Measurements from ENCODE around the gene IREB2. TPM values are rescaled to one million over a fixed set of nuclear protein-coding genes. Genes with fewer than 3 reads are reported as not detected.

The IREB2 gene
- total RNA-seq, 4 donors from 2014 or later, result 20.1 to 71.7 (median 40.7) TPM

- no peaks in the 10 kb centered on the region for H3K27me3 ChIP-seq
- 63 to 74% methylated on average over 6 to 7 of the region's 7 CpGs for WGBS, 2 donors (ENCODE audit: low coverage in 1 of 2)
- in situ Hi-C loops (cut with MboI; ENCODE audit: low pct_ligation_motif_present in 1 of 4, low pct_unique_long_range_greater_than_20kb in 1 of 4, low sequenced_read_pairs in 3 of 4), result loop anchor here in 3 of 4 donors (10.0 kb wide), 1 partner anchor 107 kb away; no protein-coding TSS in a partner anchor
- peaks cover 5 to 47% (median 20%) of the 10 kb centered on the region in 4 donors for H3K4me1 ChIP-seq
- no peak for DNase-seq
- no peak overlapping the region for H3K27ac ChIP-seq
- no peak overlapping the region for H3K4me3 ChIP-seq
- H3K36me3 ChIP-seq, result no peaks in the 10 kb centered on the region
- intact Hi-C loops (cut with DNase I; ENCODE audit: low total_unique reads), result no loop called here
- no peak for TF ChIP-seq POLR2AphosphoS5 (IDR thresholded peaks at IDR 0.05)
- no peak for TF ChIP-seq POLR2A (IDR thresholded peaks at IDR 0.05)
- no peak for TF ChIP-seq EP300 (IDR thresholded peaks at IDR 0.05; ENCODE audit: low read depth)
- TF ChIP-seq, protein P1, sequence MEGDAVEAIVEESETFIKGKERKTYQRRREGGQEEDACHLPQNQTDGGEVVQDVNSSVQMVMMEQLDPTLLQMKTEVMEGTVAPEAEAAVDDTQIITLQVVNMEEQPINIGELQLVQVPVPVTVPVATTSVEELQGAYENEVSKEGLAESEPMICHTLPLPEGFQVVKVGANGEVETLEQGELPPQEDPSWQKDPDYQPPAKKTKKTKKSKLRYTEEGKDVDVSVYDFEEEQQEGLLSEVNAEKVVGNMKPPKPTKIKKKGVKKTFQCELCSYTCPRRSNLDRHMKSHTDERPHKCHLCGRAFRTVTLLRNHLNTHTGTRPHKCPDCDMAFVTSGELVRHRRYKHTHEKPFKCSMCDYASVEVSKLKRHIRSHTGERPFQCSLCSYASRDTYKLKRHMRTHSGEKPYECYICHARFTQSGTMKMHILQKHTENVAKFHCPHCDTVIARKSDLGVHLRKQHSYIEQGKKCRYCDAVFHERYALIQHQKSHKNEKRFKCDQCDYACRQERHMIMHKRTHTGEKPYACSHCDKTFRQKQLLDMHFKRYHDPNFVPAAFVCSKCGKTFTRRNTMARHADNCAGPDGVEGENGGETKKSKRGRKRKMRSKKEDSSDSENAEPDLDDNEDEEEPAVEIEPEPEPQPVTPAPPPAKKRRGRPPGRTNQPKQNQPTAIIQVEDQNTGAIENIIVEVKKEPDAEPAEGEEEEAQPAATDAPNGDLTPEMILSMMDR (IDR thresholded peaks at IDR 0.05), result no peak
- no peaks in the 10 kb centered on the region for H3K9me3 ChIP-seq
These were observed 16.6 kb upstream of the IREB2 start for GRCh38 chr15:78421238-78421965.

GRCh38 chr15:78422571-78423340, 15.3 kb upstream of the IREB2 start:
- peak; percentile 78 for DNase-seq
- Histone ChIP-seq H3K4me1 (peaks cover 5 to 36% (median 17%) of the 10 kb centered on the region in 4 donors), H3K9me3 (no peaks in the 10 kb centered on the region), H3K27ac (peak overlapping the region; percentile 43 to 75 (median 56)), H3K36me3 (no peaks in the 10 kb centered on the region), H3K27me3 (no peaks in the 10 kb centered on the region), H3K4me3 (no peak overlapping the region)
- in situ Hi-C loops (cut with MboI; ENCODE audit: low pct_ligation_motif_present in 1 of 4, low pct_unique_long_range_greater_than_20kb in 1 of 4, low sequenced_read_pairs in 3 of 4) (loop anchor here in 3 of 4 donors (10.0 kb wide), 1 partner anchor 108 kb away; no protein-coding TSS in a partner anchor), intact Hi-C loops (cut with DNase I; ENCODE audit: low total_unique reads) (loop anchor here (2.0 kb wide), 1 partner anchor 114 kb away; no protein-coding TSS in a partner anchor)
- TF ChIP-seq POLR2A (IDR thresholded peaks at IDR 0.05) (no peak), POLR2AphosphoS5 (IDR thresholded peaks at IDR 0.05) (peak in 2 of 3 donors; percentile 68 to 73)
- TF ChIP-seq, protein P1 (IDR thresholded peaks at IDR 0.05), result peak; percentile 89 to 98 (median 94)
- WGBS, 2 donors (ENCODE audit: low coverage in 1 of 2), result 25 to 33% methylated on average over 1 to 12 of the region's 12 CpGs

DNA sequence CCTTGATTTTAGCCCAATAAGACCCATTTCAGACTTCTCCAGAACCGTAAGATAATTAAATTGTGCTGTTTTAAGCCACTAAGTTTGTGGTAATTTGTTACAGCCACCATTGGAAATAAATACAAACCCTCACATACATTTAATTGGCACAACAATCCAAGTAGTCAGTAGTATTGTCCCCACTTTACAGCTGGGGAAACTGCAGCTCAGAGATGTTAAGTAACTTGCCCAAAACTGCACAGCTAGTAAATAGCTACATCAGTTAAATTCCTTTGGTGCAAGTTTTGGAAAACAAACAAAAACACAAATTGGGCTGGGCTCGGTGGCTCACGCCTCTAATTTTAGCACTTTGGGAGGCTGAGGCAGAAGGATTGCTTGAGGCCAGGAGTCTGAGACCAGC, 13.3 kb upstream of the IREB2 start:
- Histone ChIP-seq H3K27ac (no peak overlapping the region), H3K9me3 (no peaks in the 10 kb centered on the region), H3K36me3 (no peaks in the 10 kb centered on the region), H3K4me1 (peaks cover 5 to 21% (median 10%) of the 10 kb centered on the region in 4 donors), H3K4me3 (no peak overlapping the region), H3K27me3 (no peaks in the 10 kb centered on the region)
- TF ChIP-seq, protein P1 (IDR thresholded peaks at IDR 0.05), result no peak
- TF ChIP-seq POLR2A (IDR thresholded peaks at IDR 0.05) (no peak), EP300 (IDR thresholded peaks at IDR 0.05; ENCODE audit: low read depth) (no peak), POLR2AphosphoS5 (IDR thresholded peaks at IDR 0.05) (no peak)
- DNase-seq, result no peak
- in situ Hi-C loops (cut with MboI; ENCODE audit: low pct_ligation_motif_present in 1 of 4, low pct_unique_long_range_greater_than_20kb in 1 of 4, low sequenced_read_pairs in 3 of 4), result loop anchor here in 3 of 4 donors (10.0 to 25.0 kb wide), 2 partner anchors 110 to 287 kb away; partner anchors contain the start of genes CIB2 (in 1 of the 3) and IDH3A (in 1 of the 3)
- WGBS, 2 donors (ENCODE audit: low coverage in 1 of 2), result 67 to 68% methylated on average over 3 of the region's 3 CpGs
- intact Hi-C loops (cut with DNase I; ENCODE audit: low total_unique reads), result no loop called here

DNA sequence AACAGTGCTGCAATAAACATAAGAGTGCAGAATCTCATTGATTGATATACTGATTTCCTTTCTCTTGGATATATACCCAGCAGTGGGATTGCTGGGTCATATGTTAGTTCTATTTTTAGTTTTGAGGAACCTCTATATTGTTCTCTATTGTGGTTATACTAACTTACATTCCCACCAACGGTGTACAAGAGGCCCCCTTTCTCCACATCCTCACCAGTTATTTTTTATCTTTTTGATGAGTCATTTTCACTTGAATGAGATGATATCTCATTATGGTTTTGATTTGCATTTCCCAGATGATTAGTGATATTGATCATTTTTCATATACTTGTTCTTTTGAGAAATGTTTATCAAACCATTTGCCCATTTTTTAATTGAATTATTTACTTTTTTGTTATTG, 12.4 kb upstream of the IREB2 start:
- H3K4me1 ChIP-seq, result peaks cover 5 to 21% (median 10%) of the 10 kb centered on the region in 4 donors
- 37 to 63% methylated on average over 1 of the region's 1 CpG for WGBS, 2 donors (ENCODE audit: low coverage in 1 of 2)
- in situ Hi-C loops (cut with MboI; ENCODE audit: low pct_ligation_motif_present in 1 of 4, low pct_unique_long_range_greater_than_20kb in 1 of 4, low sequenced_read_pairs in 3 of 4) (loop anchor here in 3 of 4 donors (10.0 to 25.0 kb wide), 2 partner anchors 111 to 288 kb away; partner anchors contain the start of genes CIB2 (in 1 of the 3) and IDH3A (in 1 of the 3)), intact Hi-C loops (cut with DNase I; ENCODE audit: low total_unique reads) (no loop called here)
- no peaks in the 10 kb centered on the region for H3K27me3 ChIP-seq
- no peak overlapping the region for H3K27ac ChIP-seq
- no peaks in the 10 kb centered on the region for H3K9me3 ChIP-seq
- H3K36me3 ChIP-seq, result no peaks in the 10 kb centered on the region
- no peak for DNase-seq
- TF ChIP-seq EP300 (IDR thresholded peaks at IDR 0.05; ENCODE audit: low read depth) (no peak), POLR2AphosphoS5 (IDR thresholded peaks at IDR 0.05) (no peak), POLR2A (IDR thresholded peaks at IDR 0.05) (no peak)
- TF ChIP-seq, protein P1 (IDR thresholded peaks at IDR 0.05), result no peak
- H3K4me3 ChIP-seq, result no peak overlapping the region
